GM18519 (cell line): ENCODE results near the gene FGF3.

Experiments
- ATAC-seq: cut with Tn5 transposase; IDR thresholded peaks from one replicate; pipeline ENCODE4 v1.9.1; 2021; ENCODE audit warnings: mild to moderate bottlenecking, moderate library complexity; ENCODE audit not compliant: unreplicated experiment, low FRiP score

FGF3 gene

DNA sequence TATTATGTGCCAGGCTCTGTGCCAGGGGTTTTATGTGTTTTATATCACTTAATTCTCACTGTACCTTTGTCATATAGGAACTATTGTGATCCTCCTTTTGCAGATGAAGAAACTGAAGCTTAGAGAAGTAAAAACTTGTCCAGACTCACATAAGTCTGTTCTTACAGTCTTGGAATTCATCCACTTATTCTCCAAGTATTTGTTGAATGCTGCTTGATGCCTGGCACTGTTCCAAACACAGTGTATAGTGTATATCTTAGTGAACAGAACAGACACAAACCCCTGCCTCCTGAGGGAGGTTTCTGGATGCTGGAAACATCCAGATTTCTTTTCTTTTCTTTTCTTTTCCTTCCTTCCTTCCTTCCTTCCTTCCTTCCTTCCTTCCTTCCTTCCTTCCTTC is 29.0 kb upstream of the FGF3 start:
- no peak for ATAC-seq

DNA sequence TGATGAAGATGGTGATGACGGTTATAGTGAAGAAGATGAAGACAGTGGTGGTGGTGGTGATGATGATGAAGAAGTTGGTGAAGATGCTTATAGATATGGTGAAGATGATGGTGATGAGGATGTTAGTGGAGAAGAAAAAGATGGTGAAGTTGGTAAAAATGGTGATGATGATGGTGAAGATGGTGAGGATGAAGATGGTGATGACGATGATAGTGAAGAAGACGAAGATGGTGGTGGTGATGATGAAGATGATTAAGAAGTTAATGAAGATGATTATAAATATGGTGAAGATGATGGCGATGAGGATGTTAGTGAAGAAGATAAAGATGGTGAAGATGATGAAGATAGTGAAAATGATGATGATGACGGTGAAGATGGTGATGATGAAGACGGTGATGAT is 25.2 kb upstream of the FGF3 start:
- no peak for ATAC-seq

- no peak for ATAC-seq
These were observed 24.3 kb upstream of the FGF3 start for GRCh38 chr11:69843529-69843921.

DNA sequence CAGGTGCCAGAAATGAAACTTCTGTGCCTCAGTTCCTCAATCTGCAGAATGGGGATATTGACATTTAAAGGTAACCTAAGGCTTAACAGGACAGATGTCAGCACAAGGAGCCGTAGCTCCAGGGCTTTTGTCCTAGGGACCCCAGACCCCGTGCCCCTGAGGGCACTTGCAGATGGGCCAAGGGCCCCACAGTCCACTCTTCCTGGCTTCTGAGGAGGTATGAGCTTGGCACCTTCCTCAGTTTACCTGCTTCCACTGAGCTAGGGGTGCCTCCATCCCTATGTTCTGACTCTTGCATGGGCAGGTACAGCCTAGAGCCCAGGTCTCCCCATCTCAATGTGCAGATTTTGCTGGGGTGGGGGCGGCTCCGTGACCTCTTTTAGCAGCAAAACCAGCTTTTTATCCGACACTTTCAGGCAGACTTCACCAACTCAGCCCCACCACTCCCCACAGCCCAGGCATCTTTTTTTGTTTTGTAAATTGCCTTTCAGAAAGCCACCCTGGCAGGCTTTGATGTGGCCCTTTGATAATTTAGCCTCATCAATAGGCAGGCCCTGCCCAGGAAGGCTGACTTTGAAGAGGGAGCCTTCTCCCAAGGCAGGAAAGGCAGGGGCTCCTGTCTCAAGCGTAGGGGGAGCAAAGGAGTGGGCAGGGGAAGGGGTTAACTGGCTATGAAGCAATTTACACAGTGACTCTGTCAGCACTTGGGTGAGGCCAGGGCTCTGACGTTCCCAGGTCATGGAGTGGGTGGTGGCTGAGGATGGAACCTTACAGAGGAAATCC is 23.7 kb upstream of the FGF3 start:
- ATAC-seq = no peak

DNA sequence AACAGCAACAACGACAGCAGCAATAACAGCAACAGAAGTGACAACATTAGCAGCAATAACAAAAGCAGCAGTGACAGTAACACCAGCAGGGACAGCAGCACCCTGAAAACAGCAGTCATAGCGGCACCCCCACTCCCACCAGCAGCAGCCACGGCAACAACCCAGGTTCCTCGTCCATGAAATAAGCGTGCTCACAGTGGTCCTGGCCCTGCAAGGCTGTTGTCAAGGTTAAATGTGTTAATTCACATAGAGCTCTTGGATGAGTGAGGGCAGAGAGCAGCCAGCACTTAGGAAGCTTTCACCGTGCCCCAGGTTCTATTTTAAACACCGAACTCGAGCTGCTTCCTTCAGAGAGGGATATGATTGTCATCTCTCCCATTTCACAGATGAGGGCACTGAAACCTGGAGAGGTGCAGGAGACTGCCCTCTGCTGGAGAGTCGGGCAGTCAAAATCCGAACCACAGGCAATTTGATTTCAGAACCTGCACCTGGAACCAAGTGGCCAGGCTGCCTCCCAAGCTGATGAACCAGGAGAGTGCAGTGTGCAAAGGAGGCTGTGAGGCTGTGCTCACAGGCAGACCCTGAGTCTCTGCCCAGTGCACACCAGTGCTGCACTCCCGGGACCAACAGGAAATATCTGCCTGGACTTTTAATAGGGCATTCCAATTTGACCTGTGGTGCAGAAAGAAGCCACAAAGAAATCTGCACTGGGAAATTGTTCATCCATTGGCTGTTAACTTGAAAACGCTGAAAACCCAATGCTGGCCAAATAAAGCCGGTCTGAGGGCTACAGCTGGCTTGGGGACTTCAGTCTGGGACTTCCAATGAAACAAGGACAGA is 22.9 kb upstream of the FGF3 start:
- no peak for ATAC-seq

GRCh38 chr11:69841170-69841858 is 22.1 kb upstream of the FGF3 start:
- ATAC-seq = no peak

- ATAC-seq = no peak
These were observed 21.4 kb upstream of the FGF3 start for GRCh38 chr11:69840371-69841169.

DNA sequence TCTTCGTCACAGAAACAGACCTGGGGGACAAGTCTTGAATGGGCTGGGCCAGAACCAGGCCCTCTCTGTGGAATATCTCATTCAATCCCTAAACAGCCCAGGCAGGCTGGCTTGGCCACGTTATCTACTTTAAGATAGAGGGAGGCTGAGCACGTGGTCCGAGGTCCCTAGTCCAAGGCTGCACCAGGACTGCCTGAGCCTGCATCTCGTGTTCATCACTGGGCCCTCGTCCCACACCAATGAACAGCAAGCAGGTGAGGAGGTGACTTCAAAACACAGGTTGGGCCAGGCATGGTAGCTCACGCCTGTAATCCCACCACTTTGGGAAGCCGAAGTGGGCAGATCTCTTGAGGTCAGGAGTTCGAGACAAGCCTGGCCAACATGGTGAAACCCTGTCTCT is 20.3 kb upstream of the FGF3 start:
- ATAC-seq = no peak

- no peak for ATAC-seq
These were observed 18.6 kb upstream of the FGF3 start for GRCh38 chr11:69837791-69838190.

DNA sequence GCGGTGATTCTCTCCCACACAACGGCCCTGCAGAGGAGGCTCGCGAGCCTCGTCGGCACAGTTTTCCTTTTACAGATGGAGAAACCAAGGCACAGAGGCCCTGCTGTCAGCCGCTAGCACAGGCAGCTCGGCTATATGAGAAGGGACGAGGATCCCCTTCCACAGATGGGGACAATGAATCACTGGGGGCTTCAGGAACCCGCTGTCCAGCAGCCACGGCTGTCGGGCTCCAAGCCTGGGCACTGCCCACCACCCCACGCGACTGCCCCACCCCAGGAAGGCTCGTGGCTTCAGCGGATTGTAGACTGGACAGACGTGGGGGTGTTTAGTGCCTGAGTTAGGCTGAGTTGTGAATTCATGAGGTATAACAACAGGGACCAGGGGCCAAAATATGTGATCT is 17.2 kb upstream of the FGF3 start:
- ATAC-seq = no peak

- no peak for ATAC-seq
These were observed 15.9 kb upstream of the FGF3 start for GRCh38 chr11:69834811-69835800.

GRCh38 chr11:69834251-69834650 is 15.0 kb upstream of the FGF3 start:
- no peak for ATAC-seq

GRCh38 chr11:69832561-69833413 is 13.6 kb upstream of the FGF3 start:
- no peak for ATAC-seq

DNA sequence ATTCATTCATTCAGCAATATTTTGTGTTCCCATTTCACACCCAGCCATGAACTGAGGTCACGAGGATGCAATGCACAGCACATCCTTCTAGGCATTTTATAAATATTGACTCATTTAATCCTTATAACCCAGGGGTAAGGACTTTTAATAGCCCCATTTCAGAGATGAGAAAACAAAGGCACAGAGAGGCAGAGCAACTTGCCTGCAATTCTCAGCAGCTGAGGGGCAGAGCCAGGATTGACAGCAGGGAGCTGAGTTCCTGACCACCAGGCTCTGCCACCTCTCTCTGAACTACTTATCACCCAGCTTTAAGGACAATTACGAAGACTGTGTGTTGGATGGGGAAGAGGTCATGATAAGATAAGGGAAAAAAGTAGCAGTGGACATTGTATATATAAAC is 12.8 kb upstream of the FGF3 start:
- ATAC-seq = no peak

DNA sequence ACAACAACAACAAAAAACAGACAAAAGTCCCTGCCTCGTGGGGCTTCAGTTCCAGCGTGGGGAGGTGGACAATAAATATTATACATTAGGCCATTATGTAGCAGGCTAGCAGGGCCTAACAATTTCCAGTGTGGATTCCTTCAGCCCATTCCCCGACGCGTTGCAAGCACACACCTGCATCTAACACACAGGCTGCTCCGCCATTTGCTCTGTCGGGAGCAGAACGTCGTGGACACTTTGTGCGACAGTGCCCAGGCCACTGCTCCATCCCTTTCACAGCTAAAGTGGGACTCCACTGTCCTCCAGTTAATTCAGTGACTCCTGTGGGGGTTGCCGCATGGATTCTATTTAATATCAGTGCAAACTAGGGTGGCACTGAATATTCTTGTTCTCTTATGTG is 10.9 kb upstream of the FGF3 start:
- ATAC-seq = no peak

DNA sequence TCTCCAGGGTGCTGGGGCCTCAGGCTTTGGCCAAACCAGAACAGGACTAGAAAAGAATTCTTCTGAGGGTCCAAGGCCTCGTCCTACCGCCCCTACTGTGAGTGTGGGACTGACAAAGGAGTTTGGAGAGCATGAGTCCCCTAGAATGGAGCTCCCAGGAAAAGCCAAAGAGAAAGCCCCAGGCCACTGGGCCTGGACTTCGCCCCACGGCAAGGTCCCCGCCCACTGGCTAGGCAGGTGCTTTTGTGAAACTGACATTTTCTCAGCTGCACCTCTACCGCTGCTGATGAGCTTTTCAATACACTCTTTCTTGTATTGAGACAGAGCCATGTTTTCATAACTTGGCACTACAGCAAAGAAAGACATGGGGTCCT is 9.7 kb upstream of the FGF3 start:
- no peak for ATAC-seq

- ATAC-seq = no peak
These were observed 9.2 kb upstream of the FGF3 start for GRCh38 chr11:69828276-69828970.

GRCh38 chr11:69826773-69827172 is 7.6 kb upstream of the FGF3 start:
- ATAC-seq = no peak
